Measurements from ENCODE around the gene EPDR1. TPM values are rescaled to one million over a fixed set of nuclear protein-coding genes. Genes with fewer than 3 reads are reported as not detected.
A peak's percentile ranks its signal among the peaks of the same experiment; 100 is the strongest.

Gene EPDR1
- total RNA-seq, 1 donor, result 28.1 TPM

DNA sequence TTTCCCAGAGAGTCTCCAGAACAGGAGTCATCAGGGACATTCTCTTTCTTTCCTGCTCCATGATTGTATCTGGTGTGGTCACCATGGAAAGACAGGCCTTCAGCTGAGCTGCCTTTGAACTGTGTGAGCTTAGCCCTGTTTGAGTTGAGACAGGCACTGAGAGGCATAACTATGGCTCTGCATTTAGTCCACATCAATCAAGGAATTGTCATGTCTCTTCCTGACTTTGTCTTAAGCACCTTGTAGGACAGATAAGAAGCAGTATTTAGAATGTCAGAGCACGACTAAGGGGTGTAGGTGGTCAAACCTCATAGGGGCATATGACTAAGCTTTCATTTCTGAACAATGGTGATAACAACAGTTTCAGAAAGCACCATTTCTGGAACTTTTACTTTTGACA is 53.5 kb downstream of the EPDR1 start:
- TF ChIP-seq, protein P1, sequence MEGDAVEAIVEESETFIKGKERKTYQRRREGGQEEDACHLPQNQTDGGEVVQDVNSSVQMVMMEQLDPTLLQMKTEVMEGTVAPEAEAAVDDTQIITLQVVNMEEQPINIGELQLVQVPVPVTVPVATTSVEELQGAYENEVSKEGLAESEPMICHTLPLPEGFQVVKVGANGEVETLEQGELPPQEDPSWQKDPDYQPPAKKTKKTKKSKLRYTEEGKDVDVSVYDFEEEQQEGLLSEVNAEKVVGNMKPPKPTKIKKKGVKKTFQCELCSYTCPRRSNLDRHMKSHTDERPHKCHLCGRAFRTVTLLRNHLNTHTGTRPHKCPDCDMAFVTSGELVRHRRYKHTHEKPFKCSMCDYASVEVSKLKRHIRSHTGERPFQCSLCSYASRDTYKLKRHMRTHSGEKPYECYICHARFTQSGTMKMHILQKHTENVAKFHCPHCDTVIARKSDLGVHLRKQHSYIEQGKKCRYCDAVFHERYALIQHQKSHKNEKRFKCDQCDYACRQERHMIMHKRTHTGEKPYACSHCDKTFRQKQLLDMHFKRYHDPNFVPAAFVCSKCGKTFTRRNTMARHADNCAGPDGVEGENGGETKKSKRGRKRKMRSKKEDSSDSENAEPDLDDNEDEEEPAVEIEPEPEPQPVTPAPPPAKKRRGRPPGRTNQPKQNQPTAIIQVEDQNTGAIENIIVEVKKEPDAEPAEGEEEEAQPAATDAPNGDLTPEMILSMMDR (IDR thresholded peaks at IDR 0.05; ENCODE audit: insufficient read depth, low read depth, low read length), result no peak
- no peak for DNase-seq (ENCODE audit: low read depth)
- no peak overlapping the region for H3K4me3 ChIP-seq (ENCODE audit: low read depth, low read length)

DNA sequence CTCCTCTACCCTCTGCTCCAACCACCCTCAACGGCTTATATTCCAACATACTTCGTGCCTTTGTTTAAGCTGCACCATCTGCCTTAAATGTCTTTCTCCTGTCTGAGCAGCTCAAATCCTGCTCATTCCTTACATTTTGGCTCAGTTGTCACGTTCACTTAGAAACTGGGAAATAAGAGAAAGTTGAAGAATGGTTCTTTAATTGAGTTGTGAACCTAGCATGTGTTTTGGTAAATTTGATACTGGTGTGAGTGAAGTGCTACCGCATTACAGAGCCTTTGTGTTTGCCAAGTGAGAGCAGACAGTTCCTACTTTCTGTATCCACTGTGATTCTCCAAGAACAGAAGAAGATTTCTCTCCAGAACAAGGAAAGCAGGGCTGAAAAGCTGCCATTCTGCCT is 54.3 kb downstream of the EPDR1 start:
- TF ChIP-seq, protein P1 (IDR thresholded peaks at IDR 0.05; ENCODE audit: insufficient read depth, low read depth, low read length), result no peak
- DNase-seq (ENCODE audit: low read depth), result no peak

DNA sequence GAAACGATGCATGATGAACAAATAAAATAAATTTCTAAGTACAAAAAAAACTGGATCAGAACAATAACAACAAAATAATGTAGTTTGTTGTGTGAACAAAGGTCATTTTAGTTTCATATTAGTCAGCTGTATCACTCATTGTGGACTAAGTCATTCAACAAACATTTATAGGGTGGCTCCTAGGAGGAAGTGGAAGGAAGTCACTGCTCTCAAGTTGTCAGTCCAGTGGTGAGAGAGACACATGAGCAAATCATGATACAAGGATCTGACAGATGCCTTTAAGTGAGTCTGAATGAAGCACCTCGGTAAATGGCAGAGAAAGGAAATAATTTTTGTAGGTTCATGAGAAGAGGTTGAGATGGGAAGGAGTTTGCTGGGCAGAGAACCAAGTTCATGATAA is 56.8 kb downstream of the EPDR1 start:
- no peak for DNase-seq (ENCODE audit: low read depth)
- no peak overlapping the region for H3K4me3 ChIP-seq (ENCODE audit: low read depth, low read length)
- TF ChIP-seq, protein P1 (IDR thresholded peaks at IDR 0.05; ENCODE audit: insufficient read depth, low read depth, low read length), result no peak

More for the DNA sequence above, 54.3 kb downstream of the EPDR1 start:
- H3K4me3 ChIP-seq (ENCODE audit: low read depth, low read length), result no peak overlapping the region

DNA sequence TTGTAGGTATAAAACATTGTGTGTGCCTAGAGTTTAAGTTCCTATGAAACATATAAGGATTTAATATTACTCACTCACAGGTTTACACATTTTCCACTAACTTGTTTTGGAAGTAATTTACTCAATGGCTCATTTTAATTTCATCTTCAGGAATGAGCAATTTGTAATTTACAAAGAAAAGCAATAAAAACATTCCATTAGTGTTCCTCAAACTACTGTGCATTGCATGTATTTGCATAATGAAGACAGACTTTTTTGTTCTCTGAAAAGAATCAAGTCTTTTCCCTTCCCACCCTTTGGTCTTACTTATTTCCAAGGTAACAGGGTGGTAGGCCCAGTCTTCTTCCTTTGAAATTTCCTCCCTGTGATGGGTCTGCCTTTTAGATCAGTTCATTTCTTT is 61.2 kb downstream of the EPDR1 start:
- TF ChIP-seq, protein P1 (IDR thresholded peaks at IDR 0.05; ENCODE audit: insufficient read depth, low read depth, low read length), result no peak
- no peak overlapping the region for H3K4me3 ChIP-seq (ENCODE audit: low read depth, low read length)
- DNase-seq (ENCODE audit: low read depth), result no peak

DNA sequence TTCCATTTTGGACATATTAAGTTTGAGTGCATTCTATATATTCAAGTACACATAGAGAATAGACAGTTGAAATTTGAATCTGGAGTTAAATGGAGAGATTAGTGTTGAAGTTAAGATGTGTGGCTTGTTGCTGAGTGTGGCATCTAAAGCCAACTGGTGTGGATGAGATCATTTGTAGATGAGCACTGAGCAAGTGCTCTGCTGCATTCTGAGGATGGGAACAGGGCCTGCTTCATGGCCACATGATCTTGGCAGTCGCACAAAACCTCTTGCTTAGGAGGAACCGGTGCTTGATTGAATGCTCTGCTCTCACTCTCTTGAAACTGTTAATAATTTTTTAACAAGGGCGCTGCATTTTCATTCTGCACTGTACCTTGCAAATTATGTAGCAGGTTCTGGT is 62.0 kb downstream of the EPDR1 start:
- TF ChIP-seq, protein P1 (IDR thresholded peaks at IDR 0.05; ENCODE audit: insufficient read depth, low read depth, low read length), result no peak
- DNase-seq (ENCODE audit: low read depth), result no peak
- H3K4me3 ChIP-seq (ENCODE audit: low read depth, low read length), result no peak overlapping the region

DNA sequence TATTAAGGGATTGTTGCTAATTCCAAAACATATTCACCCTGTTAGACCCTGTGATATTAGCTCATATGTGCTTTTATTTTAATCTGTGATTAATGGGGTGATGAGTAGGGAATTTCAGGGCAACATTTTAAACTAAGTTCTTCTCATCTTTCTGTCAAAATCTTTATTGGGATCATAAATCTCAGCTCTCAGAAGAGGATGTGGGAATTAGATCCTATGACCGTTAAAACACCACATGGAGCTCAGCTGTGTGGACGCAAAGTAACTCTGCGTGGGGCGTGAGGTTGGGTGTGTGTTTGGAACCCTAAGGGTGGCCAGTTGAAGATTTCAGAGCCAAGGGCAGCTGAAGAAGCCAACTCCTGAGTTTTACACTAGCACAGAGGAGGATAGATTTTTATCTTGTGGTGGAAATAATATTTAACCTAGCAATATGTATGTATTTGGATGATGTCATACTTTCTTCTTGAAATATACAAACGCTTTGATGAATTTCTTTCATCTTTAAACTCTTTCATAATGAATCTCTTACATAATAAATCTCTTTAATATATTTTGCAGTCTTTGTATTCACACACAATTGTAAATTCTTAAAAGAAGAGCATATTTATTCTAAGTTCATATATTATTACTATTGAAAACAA is 64.4 kb downstream of the EPDR1 start:
- no peak overlapping the region for H3K4me3 ChIP-seq (ENCODE audit: low read depth, low read length)
- TF ChIP-seq, protein P1 (IDR thresholded peaks at IDR 0.05; ENCODE audit: insufficient read depth, low read depth, low read length), result no peak
- DNase-seq (ENCODE audit: low read depth), result peak; percentile 33

DNA sequence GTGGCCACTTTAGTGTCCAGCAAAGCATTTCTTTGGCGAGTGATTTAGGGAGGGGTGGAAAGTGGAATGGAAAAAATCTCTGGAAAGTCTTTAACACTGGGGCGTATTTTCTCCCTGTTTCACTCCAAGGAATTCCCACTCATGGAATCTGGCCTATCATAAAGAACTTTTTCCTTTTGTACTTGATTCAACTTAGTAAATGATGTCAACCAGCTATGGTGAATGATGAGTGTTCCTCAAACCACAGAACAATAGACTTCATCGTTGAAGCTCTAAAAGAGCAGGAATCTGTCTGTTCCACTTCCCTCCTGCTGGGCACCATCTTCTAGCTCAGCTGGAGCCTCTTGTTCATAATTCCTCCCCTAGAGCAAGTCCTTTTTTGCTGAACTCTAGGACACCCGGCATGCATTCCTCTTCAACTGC is 66.5 kb downstream of the EPDR1 start:
- TF ChIP-seq, protein P1 (IDR thresholded peaks at IDR 0.05; ENCODE audit: insufficient read depth, low read depth, low read length), result no peak
- no peak for DNase-seq (ENCODE audit: low read depth)
- H3K4me3 ChIP-seq (ENCODE audit: low read depth, low read length), result no peak overlapping the region

Data from fibroblast of villous mesenchyme (primary cell).